Activated T-cell treated with anti-CD3 and anti-CD28 coated beads, Interleukin-2, amount 50 U/mL, for 4 hours (primary cell): ENCODE results near the gene MAPK1. TPM values are rescaled to one million over a fixed set of nuclear protein-coding genes. Genes with fewer than 3 reads are reported as not detected.
A peak's percentile ranks its signal among the peaks of the same experiment; 100 is the strongest.
"Not testable (repeated sequence)": the region's sequence is repeated elsewhere in the genome, so short reads cannot be mapped to it uniquely, and the experiment has no call there.

Experiments used
- ATAC-seq, 2 donors: fragments of 200-7000 bp; cut with Tn5 transposase; one replicate each; pipeline ENCODE4 v1.10.0; 2021
- DNase-seq: peaks from one replicate; pipeline ENCODE4 v3.0.0-alpha.2; 2020
- H3K27me3 Mint-ChIP-seq: one replicate; pipeline ENCODE4 v1.8.0; 2021; ENCODE audit warnings: low read depth, mixed read lengths
- H3K36me3 Mint-ChIP-seq: one replicate; pipeline ENCODE4 v1.8.0; 2022; ENCODE audit warnings: mixed read lengths; ENCODE audit not compliant: insufficient read depth
- H3K4me1 Mint-ChIP-seq: one replicate; pipeline ENCODE4 v1.8.0; 2021; ENCODE audit warnings: low read depth, mixed read lengths
- H3K4me3 Mint-ChIP-seq: one replicate; pipeline ENCODE4 v1.8.0; 2021; ENCODE audit warnings: mild to moderate bottlenecking, moderate library complexity, mixed read lengths
- H3K9me3 Mint-ChIP-seq: one replicate; pipeline ENCODE4 v1.8.0; 2021; ENCODE audit warnings: mixed read lengths
- total RNA-seq, 3 donors: library from RNA; stranded (reverse); gene quantifications; one replicate each; pipeline ENCODE4 v1.2.1, GENCODE V29; 2021

The MAPK1 gene
- total RNA-seq, 3 donors from 2014 or later: 136 to 165 (median 138) TPM

GRCh38 chr22:21725956-21726649, 141.3 kb downstream of the MAPK1 start:
- Mint-ChIP-seq H3K36me3 (no peaks in the 10 kb centered on the region), H3K9me3 (no peaks in the 10 kb centered on the region), H3K4me1 (peaks cover 8% of the 10 kb centered on the region), H3K27me3 (no peaks in the 10 kb centered on the region), H3K4me3 (no peak overlapping the region)
- ATAC-seq (no peak), DNase-seq (no peak)

GRCh38 chr22:21724496-21724895, 142.9 kb downstream of the MAPK1 start:
- H3K9me3 Mint-ChIP-seq, DNase-seq, H3K4me3 Mint-ChIP-seq, H3K36me3 Mint-ChIP-seq, H3K4me1 Mint-ChIP-seq, ATAC-seq, H3K27me3 Mint-ChIP-seq: not testable (repeated sequence)

GRCh38 chr22:21721195-21721852, 146.1 kb downstream of the MAPK1 start:
- ATAC-seq, H3K9me3 Mint-ChIP-seq, H3K4me3 Mint-ChIP-seq, H3K27me3 Mint-ChIP-seq, H3K36me3 Mint-ChIP-seq, DNase-seq, H3K4me1 Mint-ChIP-seq: not testable (repeated sequence)

GRCh38 chr22:21720191-21720859, 147.1 kb downstream of the MAPK1 start:
- H3K4me3 Mint-ChIP-seq, H3K9me3 Mint-ChIP-seq, H3K36me3 Mint-ChIP-seq, H3K27me3 Mint-ChIP-seq, DNase-seq, H3K4me1 Mint-ChIP-seq, ATAC-seq: not testable (repeated sequence)

GRCh38 chr22:21719024-21719423, 148.4 kb downstream of the MAPK1 start:
- Mint-ChIP-seq H3K36me3 (no peaks in the 10 kb centered on the region), H3K27me3 (no peaks in the 10 kb centered on the region), H3K9me3 (no peaks in the 10 kb centered on the region), H3K4me1 (peaks cover 6% of the 10 kb centered on the region), H3K4me3 (no peak overlapping the region)
- no peak for ATAC-seq
- DNase-seq: no peak

- ATAC-seq (no peak), DNase-seq (no peak)
- Mint-ChIP-seq H3K9me3 (no peaks in the 10 kb centered on the region), H3K27me3 (no peaks in the 10 kb centered on the region), H3K4me3 (no peak overlapping the region), H3K4me1 (peaks cover 6% of the 10 kb centered on the region), H3K36me3 (no peaks in the 10 kb centered on the region)
These were observed 148.9 kb downstream of the MAPK1 start for GRCh38 chr22:21718499-21718898.

- not testable (repeated sequence) for ATAC-seq, H3K36me3 Mint-ChIP-seq, H3K9me3 Mint-ChIP-seq, H3K4me3 Mint-ChIP-seq, DNase-seq, H3K27me3 Mint-ChIP-seq
- peaks cover 13% of the 10 kb centered on the region for H3K4me1 Mint-ChIP-seq
These were observed 150.9 kb downstream of the MAPK1 start for GRCh38 chr22:21716395-21717122.

- H3K4me1 Mint-ChIP-seq: peaks cover 13% of the 10 kb centered on the region
- H3K27me3 Mint-ChIP-seq: no peaks in the 10 kb centered on the region
- ATAC-seq: no peak
- no peaks in the 10 kb centered on the region for H3K36me3 Mint-ChIP-seq
- H3K9me3 Mint-ChIP-seq: no peaks in the 10 kb centered on the region
- H3K4me3 Mint-ChIP-seq: no peak overlapping the region
- no peak for DNase-seq
These were observed 152.7 kb downstream of the MAPK1 start for GRCh38 chr22:21714786-21715185.

- no peak for DNase-seq
- no peaks in the 10 kb centered on the region for H3K36me3 Mint-ChIP-seq
- no peak for ATAC-seq
- peaks cover 12% of the 10 kb centered on the region for H3K4me1 Mint-ChIP-seq
- H3K9me3 Mint-ChIP-seq: no peaks in the 10 kb centered on the region
- H3K27me3 Mint-ChIP-seq: no peaks in the 10 kb centered on the region
- H3K4me3 Mint-ChIP-seq: no peak overlapping the region
These were observed 153.2 kb downstream of the MAPK1 start for GRCh38 chr22:21714059-21714770.

- no peaks in the 10 kb centered on the region for H3K36me3 Mint-ChIP-seq
- ATAC-seq (peak; percentile 60 to 74), DNase-seq (no peak)
- H3K4me3 Mint-ChIP-seq: no peak overlapping the region
- peaks cover 7% of the 10 kb centered on the region for H3K4me1 Mint-ChIP-seq
- H3K9me3 Mint-ChIP-seq: no peaks in the 10 kb centered on the region
- H3K27me3 Mint-ChIP-seq: no peaks in the 10 kb centered on the region
These were observed 153.9 kb downstream of the MAPK1 start for GRCh38 chr22:21713428-21714058.

GRCh38 chr22:21712751-21713427, 154.6 kb downstream of the MAPK1 start:
- Mint-ChIP-seq H3K27me3 (no peaks in the 10 kb centered on the region), H3K36me3 (no peaks in the 10 kb centered on the region), H3K4me1 (peaks cover 7% of the 10 kb centered on the region), H3K4me3 (no peak overlapping the region), H3K9me3 (no peaks in the 10 kb centered on the region)
- DNase-seq (peak; percentile 48), ATAC-seq (peak; percentile 80 to 89)

GRCh38 chr22:21711851-21712250, 155.6 kb downstream of the MAPK1 start:
- Mint-ChIP-seq H3K4me3 (no peak overlapping the region), H3K9me3 (no peaks in the 10 kb centered on the region), H3K36me3 (no peaks in the 10 kb centered on the region), H3K4me1 (peaks cover 7% of the 10 kb centered on the region), H3K27me3 (no peaks in the 10 kb centered on the region)
- ATAC-seq: no peak
- no peak for DNase-seq

- no peak for ATAC-seq
- no peak for DNase-seq
- no peaks in the 10 kb centered on the region for H3K9me3 Mint-ChIP-seq
- H3K4me1 Mint-ChIP-seq: peaks cover 7% of the 10 kb centered on the region
- H3K27me3 Mint-ChIP-seq: no peaks in the 10 kb centered on the region
- no peak overlapping the region for H3K4me3 Mint-ChIP-seq
- H3K36me3 Mint-ChIP-seq: no peaks in the 10 kb centered on the region
These were observed 157.3 kb downstream of the MAPK1 start for GRCh38 chr22:21710156-21710555.
